Ovary (tissue), 9 donors: ENCODE data around the gene C10orf53. TPM values are rescaled to one million over a fixed set of nuclear protein-coding genes. Genes with fewer than 3 reads are reported as not detected.

Source experiments
- DNase-seq, 5 donors: peaks; one replicate each; pipeline ENCODE4 v3.0.0-alpha.2; 2019 to 2020
- H3K27ac ChIP-seq, 2 donors: fragments of 200-600 bp; one replicate each; pipeline versions ENCODE4 v1.5.1 to v1.8.0; 2019 to 2022
- H3K27me3 ChIP-seq: fragments of 200-600 bp; one replicate; pipeline ENCODE4 v1.8.0; 2022
- H3K36me3 ChIP-seq: fragments of 200-600 bp; sonication (generic); one replicate; pipeline ENCODE4 v1.5.1; 2019
- H3K4me1 ChIP-seq: one replicate; pipeline ENCODE4 v1.8.1; 2013; ENCODE audit warnings: mild to moderate bottlenecking, moderate library complexity; ENCODE audit not compliant: insufficient read depth
- H3K4me3 ChIP-seq: fragments of 200-600 bp; sonication (generic); one replicate; pipeline ENCODE4 v1.5.1; 2017
- H3K9me3 ChIP-seq, 2 donors: fragments of 200-600 bp in 1 of 2; sonication (generic) in 1 of 2; one replicate each; pipeline versions ENCODE4 v1.5.1 to v1.8.1; 2013 to 2019; ENCODE audit warnings: mild to moderate bottlenecking in 1 of 2, moderate library complexity in 1 of 2
- EP300 ChIP-seq: sonication (generic); formaldehyde crosslinking; IDR thresholded peaks from one replicate; pipeline ENCODE4 v1.6.1; 2017; ENCODE audit warnings: antibody characterized with exemption
- POLR2A ChIP-seq: fragments of 450-650 bp; IDR thresholded peaks from one replicate; pipeline ENCODE4 v1.6.1; 2017; ENCODE audit warnings: antibody characterized with exemption, mild to moderate bottlenecking, moderate library complexity
- WGBS, 3 donors: extraction: QIAGEN DNeasy Blood & Tissue Kit in 1 of 3; methylation state at CpG; one replicate each; pipeline versions ENCODE4 v1.1.5 to v1.1.7; 2013 to 2017; 5-methylcytosine and 5-hydroxymethylcytosine counted together
- intact Hi-C, 4 donors: fragments of 100-400 bp; cut with DNase I; formaldehyde crosslinking; loops; one replicate each; pipeline versions ENCODE4 v1.11.0 to v1.15.1; 2022 to 2023
- polyA plus RNA-seq, 2 donors: library from polyadenylated mRNA; stranded (reverse); fragments of 200-250 nt in 1 of 2; fragments of 350-450 nt in 1 of 2; fragmentation: Illumina TruSeq in 1 of 2; extraction: RNeasy Lipid Tissue Mini Kit (QIAGEN cat#74804) in 1 of 2; gene quantifications; one replicate each; pipeline ENCODE4 v1.2.3, GENCODE V29; 2013 to 2014
- total RNA-seq, 7 donors: library from RNA; depleted of rRNA in 2 of 7; stranded (reverse); fragments of >200 nt in 2 of 7; fragmentation: NEBNext Ultra II Directional in 3 of 7; extraction: Animal tissue kit (Norgen Biotek cat#: 25700) in 3 of 7; gene quantifications; one replicate each; pipeline versions ENCODE4 v1.1.0 to v1.2.4, GENCODE V29; 2016 to 2023
- TF ChIP-seq, protein P1 (sequence below), 3 donors: fragments of 450-650 bp in 2 of 3; fragments of 200-600 bp in 1 of 3; IDR thresholded peaks; one replicate each; pipeline versions ENCODE4 v1.5.1 to v1.8.0; 2016 to 2022; ENCODE audit warnings: antibody characterized with exemption in 3 of 3, mild to moderate bottlenecking in 1 of 3
- donor health status: DM: no; HTN: no; CAD: no; lungs with moderate emphysema.
- donor health status: DM: no; HTN: no; CAD: no.
- donor health status: Bipolar disorder and iron deficiency.
- donor health status: DM: yes; HTN: yes; CAD: no.
- donor health status: DM: no; HTN: no; CAD: no.
- donor health status: DM: yes; HTN: yes; CAD: no.

C10orf53 gene
- total and polyA plus RNA-seq, 9 donors, result not detected

DNA sequence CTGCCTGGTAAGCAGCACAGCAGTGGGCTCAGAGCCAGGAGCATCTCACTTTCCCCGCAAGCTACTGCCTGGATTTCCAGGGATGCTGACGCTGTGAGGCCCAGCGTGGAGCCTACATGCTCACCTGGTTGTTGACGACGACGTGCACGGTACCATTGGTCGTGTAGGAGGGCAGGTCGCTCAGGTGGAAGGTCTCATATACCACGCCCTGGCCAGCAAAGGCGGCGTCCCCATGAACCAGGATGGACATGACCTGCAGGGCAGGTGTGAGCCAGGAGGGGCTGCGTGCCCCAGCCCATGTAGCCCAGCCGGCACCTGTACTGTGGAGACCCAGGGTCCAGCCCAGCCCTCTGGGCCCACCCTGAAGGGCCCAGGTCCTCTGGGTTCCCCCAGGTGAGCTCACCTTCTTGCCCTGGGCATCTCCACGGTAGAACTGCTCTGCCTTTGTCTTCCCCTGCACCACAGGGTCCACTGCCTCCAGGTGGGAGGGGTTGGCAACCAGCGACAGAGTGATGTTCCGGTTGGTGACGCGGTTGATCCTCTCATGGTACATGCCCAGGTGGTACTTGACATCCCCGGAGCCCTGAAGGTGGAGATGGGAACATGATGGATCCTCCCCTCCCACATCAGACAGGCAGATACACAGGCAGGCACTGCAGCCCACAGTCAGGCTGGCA lies 67.3 kb downstream of the C10orf53 start:
- Histone ChIP-seq H3K36me3 (no peaks in the 10 kb centered on the region), H3K9me3 (no peaks in the 10 kb centered on the region), H3K4me1 (no peaks in the 10 kb centered on the region), H3K27ac (no peak overlapping the region), H3K4me3 (no peak overlapping the region), H3K27me3 (no peaks in the 10 kb centered on the region)
- DNase-seq, result no peak
- WGBS, 3 donors, result 92 to 94% (median 93%) methylated on average over 20 of the region's 20 CpGs
- intact Hi-C loops, result no loop called here
- TF ChIP-seq, protein P1, sequence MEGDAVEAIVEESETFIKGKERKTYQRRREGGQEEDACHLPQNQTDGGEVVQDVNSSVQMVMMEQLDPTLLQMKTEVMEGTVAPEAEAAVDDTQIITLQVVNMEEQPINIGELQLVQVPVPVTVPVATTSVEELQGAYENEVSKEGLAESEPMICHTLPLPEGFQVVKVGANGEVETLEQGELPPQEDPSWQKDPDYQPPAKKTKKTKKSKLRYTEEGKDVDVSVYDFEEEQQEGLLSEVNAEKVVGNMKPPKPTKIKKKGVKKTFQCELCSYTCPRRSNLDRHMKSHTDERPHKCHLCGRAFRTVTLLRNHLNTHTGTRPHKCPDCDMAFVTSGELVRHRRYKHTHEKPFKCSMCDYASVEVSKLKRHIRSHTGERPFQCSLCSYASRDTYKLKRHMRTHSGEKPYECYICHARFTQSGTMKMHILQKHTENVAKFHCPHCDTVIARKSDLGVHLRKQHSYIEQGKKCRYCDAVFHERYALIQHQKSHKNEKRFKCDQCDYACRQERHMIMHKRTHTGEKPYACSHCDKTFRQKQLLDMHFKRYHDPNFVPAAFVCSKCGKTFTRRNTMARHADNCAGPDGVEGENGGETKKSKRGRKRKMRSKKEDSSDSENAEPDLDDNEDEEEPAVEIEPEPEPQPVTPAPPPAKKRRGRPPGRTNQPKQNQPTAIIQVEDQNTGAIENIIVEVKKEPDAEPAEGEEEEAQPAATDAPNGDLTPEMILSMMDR (IDR thresholded peaks at IDR 0.05), result no peak
- no peak for TF ChIP-seq POLR2A
- TF ChIP-seq EP300, result no peak

Other genes with a start within 250 kb of the C10orf53 start
- 10 to 100 TPM in 6 of 7 donors, 1 to 10 TPM in 1; 7.1 to 24.1 (median 20.6) TPM for gene ERCC6, start 140.5 kb upstream of the C10orf53 start, total RNA-seq
- 1 to 10 TPM; 6.8 to 9.7 TPM for gene ERCC6, start 140.5 kb upstream of the C10orf53 start, polyA plus RNA-seq
- not detected for gene SLC18A3, start 69.3 kb upstream of the C10orf53 start, total RNA-seq
- not detected for gene SLC18A3, start 69.3 kb upstream of the C10orf53 start, polyA plus RNA-seq
- gene CHAT, start 65.6 kb upstream of the C10orf53 start, total RNA-seq, result not detected
- gene CHAT, start 65.6 kb upstream of the C10orf53 start, polyA plus RNA-seq, result not detected
- 1 to 10 TPM in 5 of 7 donors, under 1 TPM in 2; 0.60 to 3.3 (median 2.7) TPM for gene OGDHL, start 82.7 kb downstream of the C10orf53 start, total RNA-seq
- 1 to 10 TPM in 1 of 2 donors, under 1 TPM in 1; 0.60 to 1.9 TPM for gene OGDHL, start 82.7 kb downstream of the C10orf53 start, polyA plus RNA-seq